GM19395 (cell line): ENCODE results near the gene BARHL1.

Experiments used
- ATAC-seq: cut with Tn5 transposase; IDR thresholded peaks from one replicate; pipeline ENCODE4 v1.9.1; 2021; ENCODE audit warnings: mild to moderate bottlenecking, moderate library complexity; ENCODE audit not compliant: unreplicated experiment

Gene BARHL1

GRCh38 chr9:132609829-132610228 lies 27.4 kb downstream of the BARHL1 start:
- no peak for ATAC-seq

- ATAC-seq: no peak
These were observed 28.3 kb downstream of the BARHL1 start for GRCh38 chr9:132610661-132611060.

GRCh38 chr9:132614324-132614723 lies 31.9 kb downstream of the BARHL1 start:
- no peak for ATAC-seq

GRCh38 chr9:132615774-132616173 lies 33.4 kb downstream of the BARHL1 start:
- ATAC-seq: no peak

GRCh38 chr9:132616725-132617124 lies 34.3 kb downstream of the BARHL1 start:
- ATAC-seq: no peak

GRCh38 chr9:132622159-132622558 lies 39.8 kb downstream of the BARHL1 start:
- ATAC-seq: no peak

- ATAC-seq: no peak
These were observed 43.9 kb downstream of the BARHL1 start for GRCh38 chr9:132626285-132626684.

GRCh38 chr9:132627106-132627505 lies 44.7 kb downstream of the BARHL1 start:
- no peak for ATAC-seq

- ATAC-seq: no peak
These were observed 45.2 kb downstream of the BARHL1 start for GRCh38 chr9:132627594-132627993.

- no peak for ATAC-seq
These were observed 46.3 kb downstream of the BARHL1 start for GRCh38 chr9:132628746-132629145.

GRCh38 chr9:132630116-132630515 lies 47.7 kb downstream of the BARHL1 start:
- ATAC-seq: no peak

GRCh38 chr9:132630811-132631210 lies 48.4 kb downstream of the BARHL1 start:
- no peak for ATAC-seq

GRCh38 chr9:132631280-132631679 lies 48.9 kb downstream of the BARHL1 start:
- ATAC-seq: no peak

- no peak for ATAC-seq
These were observed 49.3 kb downstream of the BARHL1 start for GRCh38 chr9:132631685-132632084.

- no peak for ATAC-seq
These were observed 50.2 kb downstream of the BARHL1 start for GRCh38 chr9:132632413-132633129.

GRCh38 chr9:132634327-132634726 lies 51.9 kb downstream of the BARHL1 start:
- ATAC-seq: no peak

- no peak for ATAC-seq
These were observed 54.9 kb downstream of the BARHL1 start for GRCh38 chr9:132637351-132637750.

GRCh38 chr9:132637801-132638200 lies 55.4 kb downstream of the BARHL1 start:
- no peak for ATAC-seq

- ATAC-seq: no peak
These were observed 55.8 kb downstream of the BARHL1 start for GRCh38 chr9:132638240-132638639.

GRCh38 chr9:132639322-132639721 lies 56.9 kb downstream of the BARHL1 start:
- no peak for ATAC-seq
